Neuronal stem cell (in vitro differentiated cells): ENCODE measurements around the gene TNRC6B.

Source experiments
- DNase-seq: peaks from one replicate; pipeline ENCODE4 v3.0.0-alpha.2; 2013; ENCODE audit warnings: low spot score
- H2AFZ ChIP-seq: one replicate; pipeline ENCODE4 v1.6.1; 2013; ENCODE audit warnings: mild to moderate bottlenecking, low read length, inconsistent platforms
- H2AK5ac ChIP-seq: 2 replicates; pipeline ENCODE4 v1.6.1; 2013; ENCODE audit warnings: low read depth, mild to moderate bottlenecking, inconsistent platforms, low read length, moderate library complexity, mixed read lengths
- H2BK120ac ChIP-seq: 2 replicates; pipeline ENCODE4 v1.6.1; 2013; ENCODE audit warnings: low read depth, mild to moderate bottlenecking, inconsistent platforms, low read length, moderate library complexity, mixed read lengths
- H2BK12ac ChIP-seq: one replicate; pipeline ENCODE4 v1.6.1; 2013; ENCODE audit warnings: low read length, inconsistent platforms
- H2BK15ac ChIP-seq: 2 replicates; pipeline ENCODE4 v1.6.1; 2013; ENCODE audit warnings: mild to moderate bottlenecking, low read length, inconsistent platforms, mixed read lengths
- H2BK5ac ChIP-seq: one replicate; pipeline ENCODE4 v1.6.1; 2013; ENCODE audit warnings: inconsistent platforms, mild to moderate bottlenecking, low read length, moderate library complexity
- H3K14ac ChIP-seq: one replicate; pipeline ENCODE4 v1.6.1; 2013; ENCODE audit warnings: low read length, inconsistent platforms
- H3K18ac ChIP-seq: 2 replicates; pipeline ENCODE4 v1.6.1; 2013; ENCODE audit warnings: low read length, inconsistent platforms
- H3K23ac ChIP-seq: 2 replicates; pipeline ENCODE4 v1.6.1; 2013; ENCODE audit warnings: low read depth, mild to moderate bottlenecking, mixed read lengths, low read length, inconsistent platforms; ENCODE audit not compliant: poor library complexity
- H3K27ac ChIP-seq: replicated peaks from 3 replicates; pipeline ENCODE4 v1.5.1; 2013; ENCODE audit warnings: low read length, inconsistent platforms
- H3K27me3 ChIP-seq, 3 experiments: 2 replicates each; pipeline ENCODE4 v1.6.1; 2013; ENCODE audit warnings: low read length in 3 of 3, mild to moderate bottlenecking in 2 of 3, inconsistent platforms in 1 of 3, low read depth in 1 of 3, mixed read lengths in 1 of 3, moderate library complexity in 1 of 3; ENCODE audit not compliant: control insufficient read depth in 3 of 3, insufficient read depth in 3 of 3
- H3K36me3 ChIP-seq, 2 donors: replicated peaks in 1 of 2; 2 replicates each; pipeline ENCODE4 v1.6.1; 2013; ENCODE audit warnings: low read length in 2 of 2; ENCODE audit not compliant: control insufficient read depth in 2 of 2, insufficient read depth in 2 of 2
- H3K4ac ChIP-seq: 2 replicates; pipeline ENCODE4 v1.6.1; 2013; ENCODE audit warnings: inconsistent platforms, mild to moderate bottlenecking, low read length, moderate library complexity
- H3K4me1 ChIP-seq, 2 donors: 1 replicate in 1 of 2; 2 replicates in 1 of 2; pipeline ENCODE4 v1.6.1; 2013; ENCODE audit warnings: low read length in 2 of 2, low read depth in 1 of 2; ENCODE audit not compliant: control insufficient read depth in 2 of 2, insufficient read depth in 1 of 2
- H3K4me2 ChIP-seq: one replicate; pipeline ENCODE4 v1.6.1; 2013; ENCODE audit warnings: mild to moderate bottlenecking, low read length, inconsistent platforms; ENCODE audit not compliant: insufficient read depth, poor library complexity, severe bottlenecking
- H3K4me3 ChIP-seq, 2 donors: 2 replicates each; pipeline ENCODE4 v1.5.1; 2013; ENCODE audit warnings: low read length in 2 of 2, mild to moderate bottlenecking in 2 of 2, inconsistent platforms in 1 of 2, moderate library complexity in 1 of 2
- H3K79me1 ChIP-seq: one replicate; pipeline ENCODE4 v1.6.1; 2013; ENCODE audit warnings: low read depth, mild to moderate bottlenecking, inconsistent platforms, low read length, moderate library complexity
- H3K9ac ChIP-seq: one replicate; pipeline ENCODE4 v1.6.1; 2013; ENCODE audit warnings: mild to moderate bottlenecking, low read depth, low read length, inconsistent platforms; ENCODE audit not compliant: poor library complexity
- H3K9me3 ChIP-seq, 2 donors: replicated peaks in 1 of 2; 2 replicates each; pipeline versions ENCODE3 to v1.6.1; 2013; ENCODE audit warnings: low read length in 2 of 2, mild to moderate bottlenecking in 2 of 2, inconsistent platforms in 1 of 2, low read depth in 1 of 2, mixed read lengths in 1 of 2, moderate library complexity in 1 of 2; ENCODE audit not compliant: control insufficient read depth in 2 of 2, insufficient read depth in 1 of 2
- H4K8ac ChIP-seq: one replicate; pipeline ENCODE4 v1.6.1; 2013; ENCODE audit warnings: low read depth, mild to moderate bottlenecking, inconsistent platforms, low read length, moderate library complexity
- H4K91ac ChIP-seq: one replicate; pipeline ENCODE4 v1.6.1; 2013; ENCODE audit warnings: low read length, low read depth, mild to moderate bottlenecking, inconsistent platforms; ENCODE audit not compliant: poor library complexity
- WGBS, 2 donors: extraction: QIAGEN DNeasy Blood & Tissue Kit; methylation state at CpG; one replicate each; pipeline ENCODE4 v1.1.7; 2013; ENCODE audit warnings: missing lambda C conversion rate in 2 of 2, mixed read lengths in 1 of 2; ENCODE audit not compliant: insufficient read length in 2 of 2, insufficient replicate concordance in 1 of 2; ENCODE audit errors: extremely low coverage in 2 of 2; 5-methylcytosine and 5-hydroxymethylcytosine counted together

Gene TNRC6B

GRCh38 chr22:40320687-40321086 lies 143.0 kb downstream of the TNRC6B start:
- no peaks in the 10 kb centered on the region for H3K9me3 ChIP-seq
- no peak overlapping the region for H4K91ac ChIP-seq
- H3K4me2 ChIP-seq = no peak overlapping the region
- H4K8ac ChIP-seq = no peak overlapping the region
- peaks cover 33 to 98% of the 10 kb centered on the region in 2 donors for H3K36me3 ChIP-seq
- no peak overlapping the region for H2AFZ ChIP-seq
- DNase-seq = no peak
- H3K27ac ChIP-seq = no peak overlapping the region
- H3K14ac ChIP-seq = no peak overlapping the region
- no peak overlapping the region for H3K4me3 ChIP-seq
- no peak overlapping the region for H3K23ac ChIP-seq
- no peak overlapping the region for H3K4ac ChIP-seq
- no peak overlapping the region for H2BK12ac ChIP-seq
- no peak overlapping the region for H2AK5ac ChIP-seq
- no peak overlapping the region for H2BK120ac ChIP-seq
- no peak overlapping the region for H3K9ac ChIP-seq
- no peaks in the 10 kb centered on the region for H3K79me1 ChIP-seq
- no peak overlapping the region for H2BK5ac ChIP-seq
- no peaks in the 10 kb centered on the region for H3K27me3 ChIP-seq
- H3K4me1 ChIP-seq = peaks cover 4 to 10% of the 10 kb centered on the region in 2 donors
- no peak overlapping the region for H3K18ac ChIP-seq
- no peak overlapping the region for H2BK15ac ChIP-seq

- no peaks in the 10 kb centered on the region for H3K9me3 ChIP-seq
- H4K91ac ChIP-seq = no peak overlapping the region
- no peak overlapping the region for H2AFZ ChIP-seq
- H2BK15ac ChIP-seq = no peak overlapping the region
- H2BK120ac ChIP-seq = no peak overlapping the region
- peaks cover 27 to 97% of the 10 kb centered on the region in 2 donors for H3K36me3 ChIP-seq
- no peak overlapping the region for H3K14ac ChIP-seq
- no peak overlapping the region for H3K18ac ChIP-seq
- H3K4me3 ChIP-seq = no peak overlapping the region
- H2AK5ac ChIP-seq = no peak overlapping the region
- H3K4me2 ChIP-seq = no peak overlapping the region
- H4K8ac ChIP-seq = no peak overlapping the region
- H2BK12ac ChIP-seq = no peak overlapping the region
- WGBS, 2 donors = no CpG with 5 or more reads among the region's 5 CpGs
- no peak overlapping the region for H2BK5ac ChIP-seq
- H3K4me1 ChIP-seq = peaks cover 9 to 13% of the 10 kb centered on the region in 2 donors
- no peak overlapping the region for H3K27ac ChIP-seq
- H3K4ac ChIP-seq = no peak overlapping the region
- H3K27me3 ChIP-seq = no peaks in the 10 kb centered on the region
- DNase-seq = no peak
- H3K79me1 ChIP-seq = no peaks in the 10 kb centered on the region
- H3K23ac ChIP-seq = no peak overlapping the region
- H3K9ac ChIP-seq = no peak overlapping the region
These were observed 144.3 kb downstream of the TNRC6B start for GRCh38 chr22:40322021-40322420.

GRCh38 chr22:40322818-40323447 lies 145.2 kb downstream of the TNRC6B start:
- Histone ChIP-seq H3K36me3 (peaks cover 24 to 97% of the 10 kb centered on the region in 2 donors), H3K27ac (no peak overlapping the region)

GRCh38 chr22:40323681-40324171 lies 146.0 kb downstream of the TNRC6B start:
- no peak overlapping the region for H3K4ac ChIP-seq
- no peak overlapping the region for H3K14ac ChIP-seq
- H4K91ac ChIP-seq = no peak overlapping the region
- peaks cover 24 to 97% of the 10 kb centered on the region in 2 donors for H3K36me3 ChIP-seq
- no peak overlapping the region for H2BK5ac ChIP-seq
- H2BK120ac ChIP-seq = no peak overlapping the region
- no peak overlapping the region for H2BK15ac ChIP-seq
- H4K8ac ChIP-seq = no peak overlapping the region
- no peak overlapping the region for H3K27ac ChIP-seq
- no CpG with 5 or more reads among the region's 8 CpGs for WGBS, 2 donors
- H3K27me3 ChIP-seq = no peaks in the 10 kb centered on the region
- H2AK5ac ChIP-seq = no peak overlapping the region
- H3K18ac ChIP-seq = no peak overlapping the region
- DNase-seq = no peak
- H2AFZ ChIP-seq = no peak overlapping the region
- H2BK12ac ChIP-seq = no peak overlapping the region
- no peak overlapping the region for H3K4me2 ChIP-seq
- peaks cover 14 to 17% of the 10 kb centered on the region in 2 donors for H3K4me1 ChIP-seq
- no peaks in the 10 kb centered on the region for H3K9me3 ChIP-seq
- H3K79me1 ChIP-seq = no peaks in the 10 kb centered on the region
- H3K4me3 ChIP-seq = no peak overlapping the region
- peak overlapping the region; percentile 78 for H3K9ac ChIP-seq
- H3K23ac ChIP-seq = no peak overlapping the region

More at GRCh38 chr22:40322818-40323447, 145.2 kb downstream of the TNRC6B start:
- Histone ChIP-seq H2AFZ (no peak overlapping the region), H3K23ac (no peak overlapping the region), H3K27me3 (no peaks in the 10 kb centered on the region), H3K9ac (no peak overlapping the region), H4K91ac (no peak overlapping the region), H2BK5ac (no peak overlapping the region), H2BK120ac (no peak overlapping the region), H3K14ac (no peak overlapping the region), H2BK12ac (no peak overlapping the region), H3K4me3 (no peak overlapping the region), H2AK5ac (no peak overlapping the region), H3K9me3 (no peaks in the 10 kb centered on the region), H4K8ac (no peak overlapping the region), H3K4ac (no peak overlapping the region), H2BK15ac (no peak overlapping the region), H3K4me2 (no peak overlapping the region), H3K18ac (no peak overlapping the region), H3K79me1 (no peaks in the 10 kb centered on the region), H3K4me1 (peaks cover 14 to 17% of the 10 kb centered on the region in 2 donors)
- no peak for DNase-seq
- WGBS, 2 donors = no CpG with 5 or more reads among the region's 17 CpGs
